ENCODE results near the gene GOLIM4.

Gene GOLIM4

DNA sequence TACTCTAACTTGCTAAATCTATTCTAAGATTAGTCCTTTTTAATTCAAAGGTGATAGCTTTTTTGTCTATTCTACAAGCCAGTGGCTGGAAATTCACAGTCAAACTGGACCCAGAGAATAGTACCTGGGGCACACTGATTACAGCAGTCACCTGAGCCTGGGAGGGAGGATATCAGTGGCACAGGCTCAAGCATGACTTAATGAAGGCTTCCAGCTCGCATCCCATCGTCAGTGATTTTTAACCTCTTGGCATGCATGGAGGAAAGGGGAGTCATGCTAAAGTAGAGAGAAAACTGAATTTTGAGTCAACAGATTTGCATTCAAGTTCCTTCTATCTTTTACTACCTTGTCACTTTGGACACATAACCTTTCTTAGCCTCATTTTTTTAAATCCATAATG is 24.8 kb downstream of the GOLIM4 start:
- no peak for TF ChIP-seq GLIS3 (CRISPR knock-in tag; IDR thresholded peaks at IDR 0.05)
- no peak for TF ChIP-seq PPARA (CRISPR knock-in tag; IDR thresholded peaks at IDR 0.05; ENCODE audit: borderline replicate concordance)
- TF ChIP-seq ARNTL (CRISPR knock-in tag; IDR thresholded peaks at IDR 0.05; ENCODE audit: borderline replicate concordance, low read depth): no peak
- TF ChIP-seq, protein P1, sequence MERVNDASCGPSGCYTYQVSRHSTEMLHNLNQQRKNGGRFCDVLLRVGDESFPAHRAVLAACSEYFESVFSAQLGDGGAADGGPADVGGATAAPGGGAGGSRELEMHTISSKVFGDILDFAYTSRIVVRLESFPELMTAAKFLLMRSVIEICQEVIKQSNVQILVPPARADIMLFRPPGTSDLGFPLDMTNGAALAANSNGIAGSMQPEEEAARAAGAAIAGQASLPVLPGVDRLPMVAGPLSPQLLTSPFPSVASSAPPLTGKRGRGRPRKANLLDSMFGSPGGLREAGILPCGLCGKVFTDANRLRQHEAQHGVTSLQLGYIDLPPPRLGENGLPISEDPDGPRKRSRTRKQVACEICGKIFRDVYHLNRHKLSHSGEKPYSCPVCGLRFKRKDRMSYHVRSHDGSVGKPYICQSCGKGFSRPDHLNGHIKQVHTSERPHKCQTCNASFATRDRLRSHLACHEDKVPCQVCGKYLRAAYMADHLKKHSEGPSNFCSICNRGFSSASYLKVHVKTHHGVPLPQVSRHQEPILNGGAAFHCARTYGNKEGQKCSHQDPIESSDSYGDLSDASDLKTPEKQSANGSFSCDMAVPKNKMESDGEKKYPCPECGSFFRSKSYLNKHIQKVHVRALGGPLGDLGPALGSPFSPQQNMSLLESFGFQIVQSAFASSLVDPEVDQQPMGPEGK (CRISPR knock-in tag; IDR thresholded peaks at IDR 0.05; ENCODE audit: borderline replicate concordance): no peak
- no peak for TF ChIP-seq SNAI2 (CRISPR knock-in tag; IDR thresholded peaks at IDR 0.05)
- TF ChIP-seq ZNF8 (CRISPR knock-in tag; IDR thresholded peaks at IDR 0.05): no peak
- TF ChIP-seq, protein P2, sequence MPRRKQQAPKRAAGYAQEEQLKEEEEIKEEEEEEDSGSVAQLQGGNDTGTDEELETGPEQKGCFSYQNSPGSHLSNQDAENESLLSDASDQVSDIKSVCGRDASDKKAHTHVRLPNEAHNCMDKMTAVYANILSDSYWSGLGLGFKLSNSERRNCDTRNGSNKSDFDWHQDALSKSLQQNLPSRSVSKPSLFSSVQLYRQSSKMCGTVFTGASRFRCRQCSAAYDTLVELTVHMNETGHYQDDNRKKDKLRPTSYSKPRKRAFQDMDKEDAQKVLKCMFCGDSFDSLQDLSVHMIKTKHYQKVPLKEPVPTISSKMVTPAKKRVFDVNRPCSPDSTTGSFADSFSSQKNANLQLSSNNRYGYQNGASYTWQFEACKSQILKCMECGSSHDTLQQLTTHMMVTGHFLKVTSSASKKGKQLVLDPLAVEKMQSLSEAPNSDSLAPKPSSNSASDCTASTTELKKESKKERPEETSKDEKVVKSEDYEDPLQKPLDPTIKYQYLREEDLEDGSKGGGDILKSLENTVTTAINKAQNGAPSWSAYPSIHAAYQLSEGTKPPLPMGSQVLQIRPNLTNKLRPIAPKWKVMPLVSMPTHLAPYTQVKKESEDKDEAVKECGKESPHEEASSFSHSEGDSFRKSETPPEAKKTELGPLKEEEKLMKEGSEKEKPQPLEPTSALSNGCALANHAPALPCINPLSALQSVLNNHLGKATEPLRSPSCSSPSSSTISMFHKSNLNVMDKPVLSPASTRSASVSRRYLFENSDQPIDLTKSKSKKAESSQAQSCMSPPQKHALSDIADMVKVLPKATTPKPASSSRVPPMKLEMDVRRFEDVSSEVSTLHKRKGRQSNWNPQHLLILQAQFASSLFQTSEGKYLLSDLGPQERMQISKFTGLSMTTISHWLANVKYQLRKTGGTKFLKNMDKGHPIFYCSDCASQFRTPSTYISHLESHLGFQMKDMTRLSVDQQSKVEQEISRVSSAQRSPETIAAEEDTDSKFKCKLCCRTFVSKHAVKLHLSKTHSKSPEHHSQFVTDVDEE (CRISPR knock-in tag; IDR thresholded peaks at IDR 0.05): no peak
- TF ChIP-seq, protein P3, sequence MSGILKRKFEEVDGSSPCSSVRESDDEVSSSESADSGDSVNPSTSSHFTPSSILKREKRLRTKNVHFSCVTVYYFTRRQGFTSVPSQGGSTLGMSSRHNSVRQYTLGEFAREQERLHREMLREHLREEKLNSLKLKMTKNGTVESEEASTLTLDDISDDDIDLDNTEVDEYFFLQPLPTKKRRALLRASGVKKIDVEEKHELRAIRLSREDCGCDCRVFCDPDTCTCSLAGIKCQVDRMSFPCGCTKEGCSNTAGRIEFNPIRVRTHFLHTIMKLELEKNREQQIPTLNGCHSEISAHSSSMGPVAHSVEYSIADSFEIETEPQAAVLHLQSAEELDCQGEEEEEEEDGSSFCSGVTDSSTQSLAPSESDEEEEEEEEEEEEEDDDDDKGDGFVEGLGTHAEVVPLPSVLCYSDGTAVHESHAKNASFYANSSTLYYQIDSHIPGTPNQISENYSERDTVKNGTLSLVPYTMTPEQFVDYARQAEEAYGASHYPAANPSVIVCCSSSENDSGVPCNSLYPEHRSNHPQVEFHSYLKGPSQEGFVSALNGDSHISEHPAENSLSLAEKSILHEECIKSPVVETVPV (CRISPR knock-in tag; IDR thresholded peaks at IDR 0.05): no peak
- no peak for TF ChIP-seq ZC3H10 (CRISPR knock-in tag; IDR thresholded peaks at IDR 0.05)
- no peak for TF ChIP-seq ESRRG (CRISPR knock-in tag; IDR thresholded peaks at IDR 0.05)
- no peak for TF ChIP-seq ZNF70 (CRISPR knock-in tag; IDR thresholded peaks at IDR 0.05)
- no peak for TF ChIP-seq ZFP30 (CRISPR knock-in tag; IDR thresholded peaks at IDR 0.05)
- no peak for TF ChIP-seq TCF4 (CRISPR knock-in tag; IDR thresholded peaks at IDR 0.05; ENCODE audit: borderline replicate concordance)
- TF ChIP-seq RARB (CRISPR knock-in tag; IDR thresholded peaks at IDR 0.05): no peak
- TF ChIP-seq, protein P4, sequence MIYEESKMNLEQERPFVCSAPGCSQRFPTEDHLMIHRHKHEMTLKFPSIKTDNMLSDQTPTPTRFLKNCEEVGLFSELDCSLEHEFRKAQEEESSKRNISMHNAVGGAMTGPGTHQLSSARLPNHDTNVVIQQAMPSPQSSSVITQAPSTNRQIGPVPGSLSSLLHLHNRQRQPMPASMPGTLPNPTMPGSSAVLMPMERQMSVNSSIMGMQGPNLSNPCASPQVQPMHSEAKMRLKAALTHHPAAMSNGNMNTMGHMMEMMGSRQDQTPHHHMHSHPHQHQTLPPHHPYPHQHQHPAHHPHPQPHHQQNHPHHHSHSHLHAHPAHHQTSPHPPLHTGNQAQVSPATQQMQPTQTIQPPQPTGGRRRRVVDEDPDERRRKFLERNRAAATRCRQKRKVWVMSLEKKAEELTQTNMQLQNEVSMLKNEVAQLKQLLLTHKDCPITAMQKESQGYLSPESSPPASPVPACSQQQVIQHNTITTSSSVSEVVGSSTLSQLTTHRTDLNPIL (CRISPR knock-in tag; IDR thresholded peaks at IDR 0.05; ENCODE audit: low read depth): no peak
- no peak for TF ChIP-seq OSR1 (CRISPR knock-in tag; IDR thresholded peaks at IDR 0.05)
- no peak for TF ChIP-seq TOX (CRISPR knock-in tag; IDR thresholded peaks at IDR 0.05; ENCODE audit: borderline replicate concordance)
- peak; percentile 14; the same call in 2 of the 3 replicates for ATAC-seq

DNA sequence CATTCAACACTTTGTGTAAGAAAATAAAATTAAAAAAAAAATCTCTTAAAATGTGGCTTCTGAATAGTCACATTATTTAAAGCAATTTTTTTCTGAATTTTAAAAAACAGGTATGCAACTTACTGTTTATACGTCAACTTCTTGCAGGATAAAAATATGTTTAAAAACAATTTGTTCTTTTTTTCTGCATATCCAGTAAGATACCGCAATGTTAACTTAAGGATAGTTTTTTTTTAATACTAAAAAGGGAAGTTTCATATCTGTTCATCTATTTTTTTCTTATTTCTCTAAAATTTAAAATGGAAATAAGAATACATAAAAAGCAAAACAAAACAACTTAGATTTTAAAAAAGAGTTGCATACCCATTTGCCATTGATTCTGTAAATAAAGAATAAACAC is 27.4 kb downstream of the GOLIM4 start:
- ATAC-seq: no peak
- TF ChIP-seq RARB (CRISPR knock-in tag; IDR thresholded peaks at IDR 0.05) (no peak), ZC3H10 (CRISPR knock-in tag; IDR thresholded peaks at IDR 0.05) (no peak), OSR1 (CRISPR knock-in tag; IDR thresholded peaks at IDR 0.05) (no peak), GLIS3 (CRISPR knock-in tag; IDR thresholded peaks at IDR 0.05) (no peak), BACH2 (CRISPR knock-in tag; IDR thresholded peaks at IDR 0.05; ENCODE audit: borderline replicate concordance) (no peak), ARNTL (CRISPR knock-in tag; IDR thresholded peaks at IDR 0.05; ENCODE audit: borderline replicate concordance, low read depth) (no peak), TCF4 (CRISPR knock-in tag; IDR thresholded peaks at IDR 0.05; ENCODE audit: borderline replicate concordance) (no peak), ZNF565 (CRISPR knock-in tag; conservative IDR thresholded peaks at IDR 0.05; ENCODE audit: low read depth) (no peak), ZNF8 (CRISPR knock-in tag; IDR thresholded peaks at IDR 0.05) (no peak), ZFP3 (CRISPR knock-in tag; IDR thresholded peaks at IDR 0.05) (no peak), TOX (CRISPR knock-in tag; IDR thresholded peaks at IDR 0.05; ENCODE audit: borderline replicate concordance) (no peak)
- TF ChIP-seq, protein P1 (CRISPR knock-in tag; IDR thresholded peaks at IDR 0.05; ENCODE audit: borderline replicate concordance): no peak
- TF ChIP-seq, protein P3 (CRISPR knock-in tag; IDR thresholded peaks at IDR 0.05): no peak
- TF ChIP-seq, protein P4 (CRISPR knock-in tag; IDR thresholded peaks at IDR 0.05; ENCODE audit: low read depth): no peak
- TF ChIP-seq, protein P2 (CRISPR knock-in tag; IDR thresholded peaks at IDR 0.05): no peak

Data from SK-N-SH treated with all-trans-retinoic acid at 6 μM for 48 hours (cell line).